GM18951 (cell line): ENCODE results near the gene SCARF1.
A peak's percentile ranks its signal among the peaks of the same experiment; 100 is the strongest.
"Not testable (repeated sequence)": the region's sequence is repeated elsewhere in the genome, so short reads cannot be mapped to it uniquely, and the experiment has no call there.

Experiments
- POLR2A ChIP-seq: IDR thresholded peaks from 4 replicates; pipeline ENCODE4 v1.6.1; 2011; ENCODE audit warnings: mild to moderate bottlenecking; ENCODE audit not compliant: insufficient read length, insufficient read depth; ENCODE audit errors: extremely low read depth
- in situ Hi-C: fragments of 300-500 bp; cut with MboI; formaldehyde crosslinking; loops from one replicate; pipeline ENCODE4 v1.12.0; 2022; ENCODE audit warnings: low sequenced_read_pairs, mixed read lengths, inconsistent platforms; ENCODE audit not compliant: unreplicated experiment

Gene SCARF1

GRCh38 chr17:1645207-1646171, at the start of gene SCARF1:
Gene SCARF1 (minus strand): TSS chr17:1645732. CDS start chr17:1645697, 35 bp downstream.
- in situ Hi-C loops, result no loop called here

GRCh38 chr17:1693339-1693738, 47.8 kb upstream of the SCARF1 start:
- TF ChIP-seq POLR2A, result no peak
- in situ Hi-C loops, result no loop called here

More at GRCh38 chr17:1645207-1646171, at the start of gene SCARF1:
- peak; percentile 39 for TF ChIP-seq POLR2A

GRCh38 chr17:1690544-1691221, 45.2 kb upstream of the SCARF1 start:
- in situ Hi-C loops, result no loop called here
- no peak for TF ChIP-seq POLR2A

GRCh38 chr17:1688405-1688804, 42.9 kb upstream of the SCARF1 start:
- in situ Hi-C loops, result not testable (repeated sequence)

- no peak for TF ChIP-seq POLR2A
- in situ Hi-C loops, result no loop called here
Measured at GRCh38 chr17:1686086-1686485, 40.6 kb upstream of the SCARF1 start.

GRCh38 chr17:1684378-1685189, 39.1 kb upstream of the SCARF1 start, which contains the start of gene PRPF8:
Gene PRPF8 (minus strand): TSS chr17:1684867. CDS start chr17:1684571, 296 bp downstream.
- in situ Hi-C loops, result no loop called here
- TF ChIP-seq POLR2A, result peak; percentile 92

GRCh38 chr17:1683459-1683858, 37.9 kb upstream of the SCARF1 start:
- in situ Hi-C loops, result no loop called here
- TF ChIP-seq POLR2A, result no peak

- TF ChIP-seq POLR2A, result no peak
- in situ Hi-C loops, result no loop called here
Measured at GRCh38 chr17:1676401-1676800, 30.9 kb upstream of the SCARF1 start.

GRCh38 chr17:1673041-1673785, 27.7 kb upstream of the SCARF1 start:
- no peak for TF ChIP-seq POLR2A
- in situ Hi-C loops, result no loop called here

- in situ Hi-C loops, result not testable (repeated sequence)
Measured at GRCh38 chr17:1663934-1664333, 18.4 kb upstream of the SCARF1 start.

GRCh38 chr17:1661045-1661444, 15.5 kb upstream of the SCARF1 start:
- in situ Hi-C loops, result no loop called here
- no peak for TF ChIP-seq POLR2A

GRCh38 chr17:1658100-1658499, 12.6 kb upstream of the SCARF1 start:
- in situ Hi-C loops, result no loop called here

More at GRCh38 chr17:1658100-1658499, 12.6 kb upstream of the SCARF1 start:
- no peak for TF ChIP-seq POLR2A
